Measurements from ENCODE around the gene VWA1. TPM values are rescaled to one million over a fixed set of nuclear protein-coding genes. Genes with fewer than 3 reads are reported as not detected.
"Not testable (repeated sequence)": the region's sequence is repeated elsewhere in the genome, so short reads cannot be mapped to it uniquely, and the experiment has no call there.

Gene VWA1
- total RNA-seq, 1 donor from 2014 or later = 2.4 TPM

DNA sequence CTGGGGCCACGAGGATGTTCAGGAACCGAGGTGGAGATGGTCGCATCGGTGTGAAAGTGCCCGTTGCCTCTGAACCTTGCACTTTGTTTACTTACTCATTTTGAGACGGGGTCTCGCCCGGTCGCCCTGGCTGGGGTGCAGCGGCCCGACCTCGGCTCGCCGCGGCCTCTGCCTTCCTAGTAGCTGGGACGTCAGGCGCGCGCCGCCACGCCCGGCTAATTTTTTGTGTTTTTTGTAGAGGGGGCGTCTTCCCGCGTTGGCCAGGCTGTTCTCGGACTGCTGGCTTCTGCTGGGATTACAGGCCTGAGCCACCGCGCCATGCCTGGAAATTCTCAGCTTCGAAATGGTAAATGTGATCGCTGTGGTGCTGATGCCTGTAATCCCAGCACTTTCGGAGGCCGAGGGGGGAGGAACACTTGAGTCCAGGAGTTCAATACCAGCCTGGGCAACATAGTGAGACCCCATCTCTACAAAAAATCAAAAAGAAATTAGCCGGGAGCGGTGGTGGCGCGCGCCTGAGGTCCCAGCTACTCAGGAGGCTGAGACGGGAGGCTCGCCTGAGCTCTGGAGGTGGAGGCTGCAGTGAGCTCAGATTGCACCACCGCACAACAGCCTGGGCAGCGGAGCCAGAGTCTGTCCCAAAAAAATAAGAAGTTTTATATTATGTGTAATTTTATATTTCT, 27.7 kb upstream of the VWA1 start:
- Histone ChIP-seq H4K20me1 (ENCODE audit: low read depth) (peaks cover 41% of the 10 kb centered on the region), H3K27ac (peak overlapping the region; percentile 1), H3K4me1 (peaks cover 30% of the 10 kb centered on the region), H3K79me2 (ENCODE audit: low read depth) (peaks cover 66% of the 10 kb centered on the region), H3K27me3 (no peaks in the 10 kb centered on the region), H2AFZ (replicated peaks) (no peak overlapping the region), H3K36me3 (peaks cover 10% of the 10 kb centered on the region), H3K9me3 (ENCODE audit: low read depth) (no peaks in the 10 kb centered on the region), H3F3A (ENCODE audit: low read depth) (peaks cover 58% of the 10 kb centered on the region), H3K9ac (peak overlapping the region; percentile 96), H3K4me2 (peak overlapping the region; percentile 85), H3K4me3 (peak overlapping the region; percentile 96)
- Mint-ChIP-seq H3K27ac (no peak overlapping the region), H3K36me3 (peaks cover 26% of the 10 kb centered on the region), H3K4me3 (peak overlapping the region; percentile 95), H3K4me1 (peaks cover 25% of the 10 kb centered on the region), H3K27me3 (ENCODE audit: insufficient read depth, low read depth) (peaks cover 4% of the 10 kb centered on the region), H3K9me3 (peaks cover 3% of the 10 kb centered on the region)
- TF ChIP-seq, protein P1, sequence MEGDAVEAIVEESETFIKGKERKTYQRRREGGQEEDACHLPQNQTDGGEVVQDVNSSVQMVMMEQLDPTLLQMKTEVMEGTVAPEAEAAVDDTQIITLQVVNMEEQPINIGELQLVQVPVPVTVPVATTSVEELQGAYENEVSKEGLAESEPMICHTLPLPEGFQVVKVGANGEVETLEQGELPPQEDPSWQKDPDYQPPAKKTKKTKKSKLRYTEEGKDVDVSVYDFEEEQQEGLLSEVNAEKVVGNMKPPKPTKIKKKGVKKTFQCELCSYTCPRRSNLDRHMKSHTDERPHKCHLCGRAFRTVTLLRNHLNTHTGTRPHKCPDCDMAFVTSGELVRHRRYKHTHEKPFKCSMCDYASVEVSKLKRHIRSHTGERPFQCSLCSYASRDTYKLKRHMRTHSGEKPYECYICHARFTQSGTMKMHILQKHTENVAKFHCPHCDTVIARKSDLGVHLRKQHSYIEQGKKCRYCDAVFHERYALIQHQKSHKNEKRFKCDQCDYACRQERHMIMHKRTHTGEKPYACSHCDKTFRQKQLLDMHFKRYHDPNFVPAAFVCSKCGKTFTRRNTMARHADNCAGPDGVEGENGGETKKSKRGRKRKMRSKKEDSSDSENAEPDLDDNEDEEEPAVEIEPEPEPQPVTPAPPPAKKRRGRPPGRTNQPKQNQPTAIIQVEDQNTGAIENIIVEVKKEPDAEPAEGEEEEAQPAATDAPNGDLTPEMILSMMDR (IDR thresholded peaks at IDR 0.05) = no peak
- TF ChIP-seq EZH2phosphoT487 (IDR thresholded peaks at IDR 0.05) (no peak), EZH2 (IDR thresholded peaks at IDR 0.05) (no peak)
- peak; percentile 56 for DNase-seq (ENCODE audit: low spot score)

DNA sequence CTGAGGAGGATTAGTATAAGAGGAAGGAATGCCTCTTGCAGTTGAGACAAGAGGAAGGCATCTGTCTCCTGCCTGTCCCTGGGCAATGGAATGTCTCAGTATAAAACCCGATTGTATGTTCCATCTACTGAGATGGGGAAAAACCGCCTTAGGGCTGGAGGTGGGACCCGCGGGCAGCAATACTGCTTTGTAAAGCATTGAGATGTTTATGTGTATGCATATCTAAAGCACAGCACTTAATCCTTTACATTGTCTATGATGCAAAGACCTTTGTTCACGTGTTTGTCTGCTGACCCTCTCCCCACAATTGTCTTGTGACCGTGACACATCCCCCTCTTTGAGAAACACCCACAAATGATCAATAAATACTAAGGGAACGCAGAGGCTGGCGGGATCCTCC, 25.3 kb upstream of the VWA1 start:
- H3K4me1 ChIP-seq = peaks cover 30% of the 10 kb centered on the region
- H3K4me3 Mint-ChIP-seq = not testable (repeated sequence)

DNA sequence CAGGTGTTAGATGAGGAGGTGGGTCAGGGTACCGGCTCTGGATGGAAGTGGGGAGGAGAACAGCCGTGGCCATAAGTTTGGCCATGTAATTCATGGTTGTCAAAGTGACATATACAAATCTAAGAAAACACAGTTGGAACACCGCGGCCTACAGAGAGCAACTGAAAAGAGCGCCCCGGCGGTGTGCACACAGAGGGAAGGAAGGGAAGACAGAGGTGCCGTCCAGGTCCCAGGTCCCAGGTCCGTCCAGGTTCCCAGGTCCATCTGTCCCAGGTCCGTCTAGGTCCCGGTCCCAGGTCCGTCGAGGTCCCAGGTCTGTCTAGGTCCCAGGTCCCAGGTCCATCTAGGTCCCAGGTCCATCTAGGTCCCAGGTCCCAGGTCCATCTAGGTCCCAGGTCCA, 23.9 kb upstream of the VWA1 start:
- Histone ChIP-seq H3F3A (ENCODE audit: low read depth) (peaks cover 32% of the 10 kb centered on the region), H3K27me3 (no peaks in the 10 kb centered on the region), H4K20me1 (ENCODE audit: low read depth) (peaks cover 34% of the 10 kb centered on the region), H2AFZ (replicated peaks) (no peak overlapping the region), H3K79me2 (ENCODE audit: low read depth) (peaks cover 42% of the 10 kb centered on the region), H3K4me1 (peaks cover 22% of the 10 kb centered on the region), H3K4me3 (no peak overlapping the region), H3K4me2 (no peak overlapping the region), H3K27ac (no peak overlapping the region), H3K9ac (no peak overlapping the region), H3K36me3 (no peaks in the 10 kb centered on the region), H3K9me3 (ENCODE audit: low read depth) (no peaks in the 10 kb centered on the region)
- Mint-ChIP-seq H3K36me3 (peaks cover 12% of the 10 kb centered on the region), H3K27me3 (ENCODE audit: insufficient read depth, low read depth) (peaks cover 4% of the 10 kb centered on the region), H3K4me1 (peaks cover 22% of the 10 kb centered on the region), H3K9me3 (peaks cover 3% of the 10 kb centered on the region), H3K27ac (peak overlapping the region; percentile 34), H3K4me3 (no peak overlapping the region)
- no peak for DNase-seq (ENCODE audit: low spot score)
- TF ChIP-seq EZH2 (IDR thresholded peaks at IDR 0.05) = no peak
- TF ChIP-seq EZH2phosphoT487 (IDR thresholded peaks at IDR 0.05) = no peak
- TF ChIP-seq, protein P1 (IDR thresholded peaks at IDR 0.05) = no peak

More for the DNA sequence above, 25.3 kb upstream of the VWA1 start:
- H3K27me3 ChIP-seq; H3K36me3 ChIP-seq; H2AFZ ChIP-seq (replicated peaks); H3K9me3 ChIP-seq (ENCODE audit: low read depth); H3K27me3 Mint-ChIP-seq (ENCODE audit: insufficient read depth, low read depth); DNase-seq (ENCODE audit: low spot score); H3K27ac Mint-ChIP-seq; H3K9ac ChIP-seq; H3K9me3 Mint-ChIP-seq: not testable (repeated sequence)
- H3K4me3 ChIP-seq = peak overlapping the region; percentile 20
- peak overlapping the region; percentile 9 for H3K27ac ChIP-seq
- H3K79me2 ChIP-seq (ENCODE audit: low read depth) = peaks cover 56% of the 10 kb centered on the region
- peaks cover 44% of the 10 kb centered on the region for H3F3A ChIP-seq (ENCODE audit: low read depth)
- Mint-ChIP-seq H3K4me1 (peaks cover 25% of the 10 kb centered on the region), H3K36me3 (peaks cover 19% of the 10 kb centered on the region)
- H3K4me2 ChIP-seq = peak overlapping the region; percentile 85
- H4K20me1 ChIP-seq (ENCODE audit: low read depth) = peaks cover 41% of the 10 kb centered on the region

DNA sequence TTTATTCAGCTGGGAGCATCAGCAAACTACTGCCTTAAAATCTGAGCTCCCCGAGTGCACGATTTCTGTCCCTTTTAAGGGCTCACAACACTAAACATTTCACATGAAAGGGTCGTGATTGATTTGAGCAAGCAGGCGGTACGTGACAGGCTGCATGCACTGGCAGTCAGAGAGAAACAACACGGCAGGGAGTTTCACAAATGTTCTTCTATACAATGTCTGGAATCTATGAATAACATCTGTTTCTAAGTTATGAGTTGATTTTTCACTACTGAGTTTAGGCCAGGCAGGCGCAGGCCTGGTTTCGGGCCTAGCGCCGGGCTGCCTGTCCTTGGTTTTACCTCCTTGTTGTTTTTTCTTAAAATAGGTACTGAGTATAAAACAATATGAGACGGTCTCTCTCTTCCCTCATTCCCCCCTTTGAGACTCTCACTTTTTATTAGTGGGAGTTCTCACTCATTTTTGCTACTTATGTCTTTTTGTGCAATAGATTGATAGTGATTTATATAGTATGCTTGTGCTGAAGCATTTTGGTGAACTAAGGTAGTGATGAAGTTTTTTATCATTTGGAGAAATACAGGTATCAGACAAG, 23.1 kb upstream of the VWA1 start:
- peaks cover 33% of the 10 kb centered on the region for H3F3A ChIP-seq (ENCODE audit: low read depth)
- H3K27me3 Mint-ChIP-seq (ENCODE audit: insufficient read depth, low read depth) = not testable (repeated sequence)

More for the DNA sequence above, 23.1 kb upstream of the VWA1 start:
- peak overlapping the region; percentile 43 for H3K4me3 Mint-ChIP-seq
- not testable (repeated sequence) for H3K9me3 Mint-ChIP-seq; H2AFZ ChIP-seq (replicated peaks); DNase-seq (ENCODE audit: low spot score); H3K36me3 ChIP-seq; H3K4me2 ChIP-seq; H3K9ac ChIP-seq; H3K27me3 ChIP-seq; H3K9me3 ChIP-seq (ENCODE audit: low read depth); H3K4me3 ChIP-seq; H3K27ac ChIP-seq; H3K27ac Mint-ChIP-seq
- Histone ChIP-seq H3K79me2 (ENCODE audit: low read depth) (peaks cover 35% of the 10 kb centered on the region), H4K20me1 (ENCODE audit: low read depth) (peaks cover 34% of the 10 kb centered on the region), H3K4me1 (peaks cover 22% of the 10 kb centered on the region)
- H3K4me1 Mint-ChIP-seq = peaks cover 25% of the 10 kb centered on the region
- H3K36me3 Mint-ChIP-seq = peaks cover 12% of the 10 kb centered on the region
